DND-41 (cell line): ENCODE results near the gene VCL.
"Not testable (repeated sequence)": the region's sequence is repeated elsewhere in the genome, so short reads cannot be mapped to it uniquely, and the experiment has no call there.

Experiments used
- ATAC-seq: fragments of 200-7000 bp; cut with Tn5 transposase; 3 replicates; pipeline ENCODE4 v1.9.1; 2021; ENCODE audit warnings: low read depth; ENCODE audit not compliant: insufficient read depth
- DNase-seq: peaks from one replicate; pipeline ENCODE4 v3.0.0-alpha.2; 2020
- H2AFZ ChIP-seq: 2 replicates; pipeline ENCODE4 v1.6.0; 2012; ENCODE audit warnings: low read depth, low read length
- H3K27ac ChIP-seq: 2 replicates; pipeline ENCODE4 v1.5.1; 2012; ENCODE audit warnings: low read length, inconsistent platforms
- H3K27me3 ChIP-seq: fragments of 200-600 bp; sonication (generic); 2 replicates; pipeline ENCODE4 v1.6.0; 2012; ENCODE audit warnings: low read length, mild to moderate bottlenecking, inconsistent platforms; ENCODE audit not compliant: insufficient read depth, poor library complexity
- H3K36me3 ChIP-seq: 2 replicates; pipeline ENCODE4 v1.5.1; 2012; ENCODE audit warnings: low read length, inconsistent platforms; ENCODE audit not compliant: insufficient read depth
- H3K4me1 ChIP-seq: 2 replicates; pipeline ENCODE4 v1.5.1; 2012; ENCODE audit warnings: mild to moderate bottlenecking, low read length; ENCODE audit not compliant: insufficient read depth
- H3K4me2 ChIP-seq: 2 replicates; pipeline ENCODE4 v1.6.0; 2012; ENCODE audit warnings: mild to moderate bottlenecking, moderate library complexity, low read length, inconsistent platforms; ENCODE audit not compliant: insufficient read depth
- H3K4me3 ChIP-seq, 2 experiments: fragments of 200-600 bp in 1 of 2; shearing (Covaris generic) in 1 of 2; 2 replicates each; pipeline ENCODE4 v1.5.1; 2012 to 2016; ENCODE audit warnings: inconsistent platforms in 2 of 2, low read length in 2 of 2, mild to moderate bottlenecking in 2 of 2, low read depth in 1 of 2, moderate library complexity in 1 of 2
- H3K79me2 ChIP-seq: 2 replicates; pipeline ENCODE4 v1.6.0; 2012; ENCODE audit warnings: low read length, inconsistent platforms; ENCODE audit not compliant: insufficient read depth
- H3K9ac ChIP-seq: 2 replicates; pipeline ENCODE4 v1.6.0; 2012; ENCODE audit warnings: low read depth, mild to moderate bottlenecking, inconsistent platforms, low read length, moderate library complexity
- H3K9me3 ChIP-seq: 2 replicates; pipeline ENCODE4 v1.5.1; 2012; ENCODE audit warnings: low read length, moderate library complexity, mild to moderate bottlenecking, inconsistent platforms; ENCODE audit not compliant: insufficient read depth, severe bottlenecking
- H4K20me1 ChIP-seq: 2 replicates; pipeline ENCODE4 v1.6.0; 2012; ENCODE audit warnings: low read length; ENCODE audit not compliant: insufficient read depth
- EZH2 ChIP-seq: IDR thresholded peaks from 3 replicates; pipeline ENCODE4 v1.6.1; 2012; ENCODE audit warnings: borderline replicate concordance, low read depth, mild to moderate bottlenecking, moderate library complexity, low read length, inconsistent platforms; ENCODE audit not compliant: severe bottlenecking
- TF ChIP-seq, protein P1 (sequence below): IDR thresholded peaks from 2 replicates; pipeline ENCODE4 v1.5.1; 2012; ENCODE audit warnings: borderline replicate concordance, low read length, moderate library complexity, mild to moderate bottlenecking; ENCODE audit not compliant: poor library complexity, severe bottlenecking; ENCODE audit errors: extremely low read depth

The VCL gene

DNA sequence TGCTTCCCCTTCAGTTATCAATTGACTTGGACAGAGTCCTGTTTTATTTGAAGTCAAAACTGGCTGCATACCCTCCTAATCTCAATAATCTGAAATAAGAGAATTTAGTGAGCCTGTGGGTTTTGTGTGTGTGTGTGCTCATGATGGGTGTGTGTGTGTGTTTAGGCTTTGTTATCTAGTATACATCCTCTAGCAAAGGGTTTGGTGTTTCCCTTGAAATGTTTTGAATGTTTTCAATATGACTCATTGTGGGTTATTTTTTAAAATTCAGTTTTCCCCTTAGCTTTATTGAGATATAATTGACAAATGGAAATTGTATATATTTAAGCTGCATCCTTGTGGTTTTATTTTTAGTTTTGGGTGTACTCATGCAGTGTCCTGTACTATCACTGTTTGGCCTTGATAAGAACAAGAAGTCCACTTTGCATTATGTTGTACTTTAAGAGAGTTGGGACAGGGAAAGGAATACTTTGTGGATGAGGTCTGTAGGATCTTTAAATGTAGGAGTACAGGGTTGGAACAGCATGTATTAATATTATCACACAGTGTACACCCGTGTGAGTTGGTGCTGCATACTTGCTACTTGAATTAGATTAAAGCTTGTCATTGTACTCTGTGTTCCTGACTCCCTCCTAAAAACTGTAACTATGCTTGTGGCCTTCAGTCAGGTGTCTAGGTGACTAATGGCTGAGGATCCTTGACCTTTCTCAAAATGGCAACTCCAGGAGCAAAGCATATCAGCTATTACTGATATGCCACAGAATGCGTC is 58.3 kb downstream of the VCL start:
- Histone ChIP-seq H3K27me3 (no peaks in the 10 kb centered on the region), H3K4me3 (no peak overlapping the region), H3K9me3 (no peaks in the 10 kb centered on the region), H3K79me2 (no peaks in the 10 kb centered on the region), H2AFZ (no peak overlapping the region), H3K27ac (no peak overlapping the region), H3K4me2 (no peak overlapping the region), H3K36me3 (no peaks in the 10 kb centered on the region), H3K4me1 (peaks cover 17% of the 10 kb centered on the region), H3K9ac (no peak overlapping the region), H4K20me1 (no peaks in the 10 kb centered on the region)
- no peak for TF ChIP-seq EZH2
- DNase-seq, result no peak
- ATAC-seq, result no peak

DNA sequence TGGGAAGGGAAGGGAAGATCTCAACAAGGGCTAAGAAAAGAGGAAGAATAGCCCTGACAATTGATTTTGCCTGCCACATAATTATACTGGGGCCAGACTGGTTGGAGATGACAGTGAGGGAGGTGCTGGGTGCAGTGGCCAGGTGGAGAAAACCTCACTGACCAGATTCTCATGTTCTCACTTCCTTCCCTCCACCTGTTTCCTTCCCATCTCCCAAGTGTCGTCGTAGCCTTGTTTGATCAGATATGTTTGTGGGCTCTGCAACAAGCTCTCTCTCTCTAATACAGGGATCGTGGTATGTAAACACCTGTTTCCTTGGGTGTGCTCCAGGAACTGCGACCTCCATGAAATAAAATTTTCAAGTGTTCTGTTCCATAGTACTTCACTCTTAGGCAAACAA is 60.2 kb downstream of the VCL start:
- peaks cover 17% of the 10 kb centered on the region for H3K4me1 ChIP-seq
- ATAC-seq (peak; percentile 90), DNase-seq (peak; percentile 57)
- peak overlapping the region; percentile 32; the same call in 1 of the 2 replicates for H3K4me2 ChIP-seq
- no peaks in the 10 kb centered on the region for H3K27me3 ChIP-seq
- no peak overlapping the region for H3K9ac ChIP-seq
- no peak overlapping the region for H2AFZ ChIP-seq
- no peaks in the 10 kb centered on the region for H3K79me2 ChIP-seq
- H3K27ac ChIP-seq, result no peak overlapping the region
- no peak overlapping the region for H3K4me3 ChIP-seq
- no peaks in the 10 kb centered on the region for H3K9me3 ChIP-seq
- H4K20me1 ChIP-seq, result no peaks in the 10 kb centered on the region
- H3K36me3 ChIP-seq, result no peaks in the 10 kb centered on the region
- TF ChIP-seq, protein P1, sequence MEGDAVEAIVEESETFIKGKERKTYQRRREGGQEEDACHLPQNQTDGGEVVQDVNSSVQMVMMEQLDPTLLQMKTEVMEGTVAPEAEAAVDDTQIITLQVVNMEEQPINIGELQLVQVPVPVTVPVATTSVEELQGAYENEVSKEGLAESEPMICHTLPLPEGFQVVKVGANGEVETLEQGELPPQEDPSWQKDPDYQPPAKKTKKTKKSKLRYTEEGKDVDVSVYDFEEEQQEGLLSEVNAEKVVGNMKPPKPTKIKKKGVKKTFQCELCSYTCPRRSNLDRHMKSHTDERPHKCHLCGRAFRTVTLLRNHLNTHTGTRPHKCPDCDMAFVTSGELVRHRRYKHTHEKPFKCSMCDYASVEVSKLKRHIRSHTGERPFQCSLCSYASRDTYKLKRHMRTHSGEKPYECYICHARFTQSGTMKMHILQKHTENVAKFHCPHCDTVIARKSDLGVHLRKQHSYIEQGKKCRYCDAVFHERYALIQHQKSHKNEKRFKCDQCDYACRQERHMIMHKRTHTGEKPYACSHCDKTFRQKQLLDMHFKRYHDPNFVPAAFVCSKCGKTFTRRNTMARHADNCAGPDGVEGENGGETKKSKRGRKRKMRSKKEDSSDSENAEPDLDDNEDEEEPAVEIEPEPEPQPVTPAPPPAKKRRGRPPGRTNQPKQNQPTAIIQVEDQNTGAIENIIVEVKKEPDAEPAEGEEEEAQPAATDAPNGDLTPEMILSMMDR, result no peak
- no peak for TF ChIP-seq EZH2

DNA sequence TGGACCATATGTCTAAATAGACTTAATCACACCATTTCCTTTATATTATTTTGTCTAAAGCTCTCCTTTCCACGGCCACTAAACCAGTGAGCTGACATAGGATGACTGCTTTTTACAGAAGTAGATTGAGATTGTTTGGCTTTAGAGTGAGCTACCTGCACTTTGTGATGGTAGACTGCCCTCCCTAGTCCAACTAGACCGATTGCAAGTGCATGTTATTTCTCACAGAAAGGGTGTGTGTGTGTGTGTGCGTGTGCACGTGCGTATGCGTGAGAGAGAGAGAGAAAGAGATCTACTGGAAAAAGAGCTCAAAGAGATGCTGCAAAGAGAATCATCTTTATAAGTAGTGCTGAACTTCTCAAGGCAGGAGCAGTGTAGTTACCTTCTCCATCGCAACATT is 60.7 kb downstream of the VCL start:
- Histone ChIP-seq H3K9me3 (no peaks in the 10 kb centered on the region), H3K36me3 (no peaks in the 10 kb centered on the region), H4K20me1 (no peaks in the 10 kb centered on the region), H3K79me2 (no peaks in the 10 kb centered on the region), H3K4me3 (no peak overlapping the region), H3K27ac (no peak overlapping the region), H3K9ac (no peak overlapping the region), H3K4me1 (peaks cover 17% of the 10 kb centered on the region), H3K27me3 (no peaks in the 10 kb centered on the region), H3K4me2 (peak overlapping the region; percentile 32), H2AFZ (peak overlapping the region; percentile 39; the same call in 1 of the 2 replicates)
- peak; percentile 20; the same call in 2 of the 3 replicates for ATAC-seq
- peak; percentile 34 for DNase-seq
- no peak for TF ChIP-seq EZH2
- TF ChIP-seq, protein P1, result peak; percentile 39

DNA sequence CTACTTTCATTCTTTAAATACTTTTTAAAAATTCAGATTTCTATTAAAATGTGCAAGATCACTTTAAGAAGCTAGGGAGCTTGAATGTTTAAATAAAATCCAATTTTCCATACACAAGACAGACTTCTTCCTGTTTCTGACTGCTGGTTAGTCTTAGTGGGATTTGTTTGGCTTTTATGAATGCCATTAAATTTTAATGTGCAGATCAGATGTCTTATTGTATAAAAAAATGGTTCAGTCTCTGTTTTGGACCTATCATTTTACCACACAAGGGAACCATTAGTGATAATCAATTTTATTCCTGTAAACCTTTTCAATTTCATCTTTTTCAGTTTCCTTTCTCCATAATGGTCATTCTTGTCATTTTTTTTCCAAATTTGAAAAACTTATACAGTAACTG is 63.2 kb downstream of the VCL start:
- Histone ChIP-seq H3K36me3 (no peaks in the 10 kb centered on the region), H3K4me2 (no peak overlapping the region), H3K79me2 (no peaks in the 10 kb centered on the region), H3K9me3 (no peaks in the 10 kb centered on the region), H3K4me3 (no peak overlapping the region), H4K20me1 (no peaks in the 10 kb centered on the region), H3K4me1 (peaks cover 17% of the 10 kb centered on the region), H3K9ac (no peak overlapping the region), H3K27me3 (no peaks in the 10 kb centered on the region), H3K27ac (no peak overlapping the region), H2AFZ (no peak overlapping the region)
- DNase-seq, result no peak
- no peak for TF ChIP-seq EZH2
- TF ChIP-seq, protein P1, result no peak
- no peak for ATAC-seq

DNA sequence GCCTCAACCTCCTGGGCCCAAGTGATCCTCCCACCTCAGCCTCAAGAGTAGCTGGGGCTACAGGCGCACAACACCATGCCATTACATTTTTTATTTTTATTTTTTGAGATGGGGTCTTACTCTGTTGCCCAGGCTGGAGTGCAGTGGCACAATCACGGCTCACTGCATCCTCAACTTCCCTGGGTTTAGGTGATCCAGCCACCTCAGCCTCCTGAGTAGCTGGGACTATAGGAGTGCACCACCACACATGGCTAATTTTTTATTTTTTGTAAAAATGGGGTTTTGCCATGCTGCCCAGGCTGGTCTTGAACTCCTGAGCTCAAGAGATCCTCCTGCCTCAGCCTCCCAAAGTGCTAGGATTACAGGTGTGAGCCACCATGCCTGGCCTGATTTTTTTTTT is 64.1 kb downstream of the VCL start:
- not testable (repeated sequence) for H3K79me2 ChIP-seq, H3K9me3 ChIP-seq, H3K27me3 ChIP-seq, H3K4me3 ChIP-seq, H3K9ac ChIP-seq, H2AFZ ChIP-seq, H4K20me1 ChIP-seq, H3K36me3 ChIP-seq, H3K27ac ChIP-seq, H3K4me2 ChIP-seq, ATAC-seq, DNase-seq
- H3K4me1 ChIP-seq, result peaks cover 17% of the 10 kb centered on the region
